Tibial nerve (tissue), 4 donors: Measurements from ENCODE around the gene AASDHPPT. TPM values are rescaled to one million over a fixed set of nuclear protein-coding genes. Genes with fewer than 3 reads are reported as not detected.

Source experiments
- DNase-seq, 2 donors: peaks; one replicate each; pipeline ENCODE4 v3.0.0-alpha.2; 2019; ENCODE audit warnings: low spot score in 2 of 2
- H3K27ac ChIP-seq, 4 donors: fragments of 200-600 bp; sonication (generic) in 3 of 4; one replicate each; pipeline ENCODE4 v1.5.1; 2017 to 2019; ENCODE audit warnings: mild to moderate bottlenecking in 1 of 4
- H3K27me3 ChIP-seq, 2 donors: fragments of 200-600 bp; sonication (generic) in 1 of 2; one replicate each; pipeline versions ENCODE4 v1.5.1 to v1.6.0; 2017 to 2019
- H3K36me3 ChIP-seq, 3 donors: fragments of 200-600 bp; sonication (generic); one replicate each; pipeline ENCODE4 v1.5.1; 2018 to 2019
- H3K4me1 ChIP-seq, 4 donors: fragments of 200-600 bp; sonication (generic) in 3 of 4; one replicate each; pipeline ENCODE4 v1.5.1; 2017 to 2019
- H3K4me3 ChIP-seq, 4 donors: fragments of 200-600 bp; sonication (generic) in 3 of 4; one replicate each; pipeline ENCODE4 v1.5.1; 2017 to 2019; ENCODE audit warnings: mild to moderate bottlenecking in 1 of 4, moderate library complexity in 1 of 4
- H3K9me3 ChIP-seq, 4 donors: fragments of 200-600 bp; sonication (generic) in 3 of 4; one replicate each; pipeline ENCODE4 v1.5.1; 2017 to 2019
- CTCF ChIP-seq, 5 experiments: fragments of 200-600 bp in 3 of 5; fragments of 450-650 bp in 2 of 5; sonication (generic) in 3 of 5; IDR thresholded peaks; one replicate each; pipeline ENCODE4 v1.5.1; 2016 to 2019; ENCODE audit warnings: antibody characterized with exemption in 5 of 5, mild to moderate bottlenecking in 3 of 5, moderate library complexity in 2 of 5
- EP300 ChIP-seq, 2 donors: sonication (generic); formaldehyde crosslinking; IDR thresholded peaks; one replicate each; pipeline ENCODE4 v1.6.1; 2017; ENCODE audit warnings: antibody characterized with exemption in 2 of 2, mild to moderate bottlenecking in 1 of 2
- POLR2A ChIP-seq, 2 donors: fragments of 450-650 bp; IDR thresholded peaks; one replicate each; pipeline ENCODE4 v1.6.1; 2017; ENCODE audit warnings: antibody characterized with exemption in 2 of 2, mild to moderate bottlenecking in 2 of 2, moderate library complexity in 2 of 2
- WGBS, 2 donors: methylation state at CpG; one replicate each; pipeline ENCODE4 v1.1.5; 2018; 5-methylcytosine and 5-hydroxymethylcytosine counted together
- total RNA-seq, 4 donors: library from RNA; depleted of rRNA; stranded (reverse); fragments of >200 nt; gene quantifications; one replicate each; pipeline ENCODE4 v1.1.0, GENCODE V29; 2016

Gene AASDHPPT
- total RNA-seq, 4 donors from 2014 or later: 32.1 to 58.6 (median 47.1) TPM

DNA sequence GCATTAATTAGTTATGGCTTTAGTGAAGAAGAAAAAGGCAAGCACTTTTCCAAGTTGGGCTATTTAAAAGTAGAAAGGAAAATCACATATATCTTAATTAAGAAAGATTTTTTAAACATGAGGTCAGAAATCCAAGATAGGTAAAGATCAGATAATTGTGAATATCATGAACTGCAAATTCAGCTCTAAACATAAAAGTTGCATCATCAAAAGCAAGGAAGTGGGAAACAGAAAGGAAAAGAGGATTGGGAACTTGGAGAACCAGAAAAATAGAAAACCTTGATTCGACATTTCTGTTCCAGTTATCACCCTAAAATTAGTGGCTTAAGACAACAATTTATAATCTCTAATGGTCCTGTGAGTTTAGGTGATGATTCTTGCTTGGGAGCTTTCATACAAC is 17.8 kb upstream of the AASDHPPT start:
- no peak for TF ChIP-seq EP300 (IDR thresholded peaks at IDR 0.05)
- TF ChIP-seq CTCF (IDR thresholded peaks at IDR 0.05): no peak
- TF ChIP-seq POLR2A (IDR thresholded peaks at IDR 0.05): no peak
- DNase-seq: no peak
- H3K27ac ChIP-seq: no peak overlapping the region

GRCh38 chr11:106061249-106061784 is 16.1 kb upstream of the AASDHPPT start:
- Histone ChIP-seq H3K36me3 (peaks cover 0 to 23% (median 0%) of the 10 kb centered on the region in 3 donors), H3K9me3 (no peaks in the 10 kb centered on the region), H3K4me1 (no peaks in the 10 kb centered on the region), H3K27ac (no peak overlapping the region), H3K4me3 (no peak overlapping the region), H3K27me3 (no peaks in the 10 kb centered on the region)
- no peak for DNase-seq
- TF ChIP-seq POLR2A (IDR thresholded peaks at IDR 0.05): no peak
- TF ChIP-seq EP300 (IDR thresholded peaks at IDR 0.05): no peak
- no peak for TF ChIP-seq CTCF (IDR thresholded peaks at IDR 0.05)

More for the DNA sequence above, 17.8 kb upstream of the AASDHPPT start:
- no peak overlapping the region for H3K4me3 ChIP-seq
- no peaks in the 10 kb centered on the region for H3K27me3 ChIP-seq
- H3K36me3 ChIP-seq: peaks cover 0 to 28% (median 0%) of the 10 kb centered on the region in 3 donors
- no peaks in the 10 kb centered on the region for H3K4me1 ChIP-seq
- H3K9me3 ChIP-seq: no peaks in the 10 kb centered on the region
- 94 to 95% methylated on average over 1 of the region's 1 CpG for WGBS, 2 donors

DNA sequence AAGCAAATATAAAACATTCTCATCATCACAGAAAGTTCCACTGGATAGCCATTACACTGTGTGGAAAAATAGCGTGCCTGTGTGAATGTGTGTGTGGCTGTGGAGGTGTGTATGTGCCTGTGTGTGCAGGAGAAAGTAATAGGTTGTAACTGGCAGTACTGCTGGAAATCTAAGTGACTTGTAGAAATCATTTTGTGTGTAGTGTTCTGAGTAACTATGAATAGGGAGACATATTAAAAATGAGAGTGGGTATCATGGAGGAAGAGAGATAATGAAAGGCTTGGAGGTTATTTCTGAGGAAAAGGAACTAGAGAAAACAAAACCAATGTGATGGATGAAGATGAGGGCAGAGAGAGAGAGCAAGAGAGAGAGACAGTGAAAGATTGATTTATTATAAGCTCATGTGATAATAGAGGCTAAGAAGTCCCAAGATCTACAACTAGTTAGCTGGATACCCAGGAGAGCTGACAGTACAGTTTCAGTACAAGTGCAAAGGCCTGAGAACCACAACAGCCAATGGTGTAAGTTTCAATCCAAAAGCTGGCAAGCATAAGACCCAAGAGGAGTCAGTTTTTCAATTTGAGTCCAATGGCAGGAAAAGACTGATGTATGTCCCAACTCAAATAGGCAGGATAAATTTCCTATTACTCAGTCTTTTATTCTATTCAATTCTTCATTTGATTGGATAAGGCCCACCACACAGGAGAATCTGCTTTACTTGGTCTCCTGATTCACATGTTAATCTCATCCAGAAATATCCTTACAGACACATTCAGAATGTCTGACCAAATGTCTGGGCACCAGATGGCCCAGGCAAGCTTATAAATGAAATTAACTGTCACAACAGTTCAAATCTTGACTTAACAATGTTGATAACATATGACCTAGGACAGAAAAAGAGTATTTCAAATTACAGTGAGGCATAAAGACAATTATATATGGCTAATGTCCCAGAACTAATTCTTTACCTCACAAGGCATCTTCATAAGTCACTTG is 15.2 kb upstream of the AASDHPPT start:
- no peaks in the 10 kb centered on the region for H3K4me1 ChIP-seq

GRCh38 chr11:106063009-106063408 is 14.5 kb upstream of the AASDHPPT start:
- H3K27ac ChIP-seq: no peak overlapping the region
- DNase-seq: no peak
- H3K27me3 ChIP-seq: no peaks in the 10 kb centered on the region
- no peaks in the 10 kb centered on the region for H3K9me3 ChIP-seq
- H3K4me1 ChIP-seq: no peaks in the 10 kb centered on the region
- H3K36me3 ChIP-seq: peaks cover 0 to 20% (median 0%) of the 10 kb centered on the region in 3 donors
- H3K4me3 ChIP-seq: no peak overlapping the region
- TF ChIP-seq EP300 (IDR thresholded peaks at IDR 0.05): no peak
- no peak for TF ChIP-seq CTCF (IDR thresholded peaks at IDR 0.05)
- no peak for TF ChIP-seq POLR2A (IDR thresholded peaks at IDR 0.05)

More for the DNA sequence above, 15.2 kb upstream of the AASDHPPT start:
- Histone ChIP-seq H3K27ac (no peak overlapping the region), H3K4me3 (no peak overlapping the region), H3K27me3 (no peaks in the 10 kb centered on the region), H3K9me3 (no peaks in the 10 kb centered on the region), H3K36me3 (peaks cover 0 to 27% (median 0%) of the 10 kb centered on the region in 3 donors)
- 92 to 100% methylated on average over 1 of the region's 1 CpG for WGBS, 2 donors
- TF ChIP-seq CTCF (IDR thresholded peaks at IDR 0.05) (no peak), EP300 (IDR thresholded peaks at IDR 0.05) (no peak), POLR2A (IDR thresholded peaks at IDR 0.05) (no peak)
- no peak for DNase-seq

GRCh38 chr11:106070606-106071005 is 6.9 kb upstream of the AASDHPPT start:
- 83 to 90% methylated on average over 3 of the region's 3 CpGs for WGBS, 2 donors
- H3K4me1 ChIP-seq: peaks cover 0 to 7% (median 0%) of the 10 kb centered on the region in 4 donors
- DNase-seq: no peak
- peaks cover 0 to 10% (median 0%) of the 10 kb centered on the region in 3 donors for H3K36me3 ChIP-seq
- no peak for TF ChIP-seq EP300 (IDR thresholded peaks at IDR 0.05)
- no peak for TF ChIP-seq CTCF (IDR thresholded peaks at IDR 0.05)
- TF ChIP-seq POLR2A (IDR thresholded peaks at IDR 0.05): no peak
- no peaks in the 10 kb centered on the region for H3K9me3 ChIP-seq
- H3K27me3 ChIP-seq: no peaks in the 10 kb centered on the region
- H3K27ac ChIP-seq: no peak overlapping the region
- no peak overlapping the region for H3K4me3 ChIP-seq
